LNCaP clone FGC (cell line): ENCODE results near the gene GSTP1.
"Not testable (repeated sequence)": the region's sequence is repeated elsewhere in the genome, so short reads cannot be mapped to it uniquely, and the experiment has no call there.

Source experiments
- DNase-seq: peaks from one replicate; pipeline ENCODE4 v3.0.0-alpha.2; 2011; ENCODE audit warnings: low read depth
- H3K4me3 ChIP-seq: 2 replicates; pipeline ENCODE4 v1.5.1; 2011; ENCODE audit warnings: mild to moderate bottlenecking, low read depth, low read length, control low read depth
- TF ChIP-seq, protein P1 (sequence below): IDR thresholded peaks from 2 replicates; pipeline ENCODE4 v1.5.1; 2012; ENCODE audit warnings: mild to moderate bottlenecking; ENCODE audit not compliant: control insufficient read depth, insufficient read depth; ENCODE audit errors: extremely low read depth

Gene GSTP1

DNA sequence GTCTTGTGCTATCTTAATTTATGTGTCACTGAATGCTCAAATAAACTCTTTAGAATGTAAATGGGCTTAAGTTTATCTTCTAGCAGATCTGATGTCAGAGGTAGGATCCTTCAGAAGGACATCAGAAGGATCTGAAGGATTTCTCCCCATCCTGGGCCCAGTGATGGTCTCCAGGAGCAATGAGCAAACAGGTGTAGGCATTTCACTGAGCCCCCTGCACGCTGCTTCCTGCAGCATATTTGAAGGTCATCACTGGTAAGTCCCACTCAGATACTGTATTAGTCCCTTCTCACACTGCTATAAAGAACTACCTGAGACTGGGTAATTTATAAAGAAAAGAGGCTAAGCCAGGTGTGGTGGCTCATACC lies 4.5 kb downstream of the GSTP1 start:
- no peak for DNase-seq
- TF ChIP-seq, protein P1, sequence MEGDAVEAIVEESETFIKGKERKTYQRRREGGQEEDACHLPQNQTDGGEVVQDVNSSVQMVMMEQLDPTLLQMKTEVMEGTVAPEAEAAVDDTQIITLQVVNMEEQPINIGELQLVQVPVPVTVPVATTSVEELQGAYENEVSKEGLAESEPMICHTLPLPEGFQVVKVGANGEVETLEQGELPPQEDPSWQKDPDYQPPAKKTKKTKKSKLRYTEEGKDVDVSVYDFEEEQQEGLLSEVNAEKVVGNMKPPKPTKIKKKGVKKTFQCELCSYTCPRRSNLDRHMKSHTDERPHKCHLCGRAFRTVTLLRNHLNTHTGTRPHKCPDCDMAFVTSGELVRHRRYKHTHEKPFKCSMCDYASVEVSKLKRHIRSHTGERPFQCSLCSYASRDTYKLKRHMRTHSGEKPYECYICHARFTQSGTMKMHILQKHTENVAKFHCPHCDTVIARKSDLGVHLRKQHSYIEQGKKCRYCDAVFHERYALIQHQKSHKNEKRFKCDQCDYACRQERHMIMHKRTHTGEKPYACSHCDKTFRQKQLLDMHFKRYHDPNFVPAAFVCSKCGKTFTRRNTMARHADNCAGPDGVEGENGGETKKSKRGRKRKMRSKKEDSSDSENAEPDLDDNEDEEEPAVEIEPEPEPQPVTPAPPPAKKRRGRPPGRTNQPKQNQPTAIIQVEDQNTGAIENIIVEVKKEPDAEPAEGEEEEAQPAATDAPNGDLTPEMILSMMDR, result no peak
- no peak overlapping the region for H3K4me3 ChIP-seq

DNA sequence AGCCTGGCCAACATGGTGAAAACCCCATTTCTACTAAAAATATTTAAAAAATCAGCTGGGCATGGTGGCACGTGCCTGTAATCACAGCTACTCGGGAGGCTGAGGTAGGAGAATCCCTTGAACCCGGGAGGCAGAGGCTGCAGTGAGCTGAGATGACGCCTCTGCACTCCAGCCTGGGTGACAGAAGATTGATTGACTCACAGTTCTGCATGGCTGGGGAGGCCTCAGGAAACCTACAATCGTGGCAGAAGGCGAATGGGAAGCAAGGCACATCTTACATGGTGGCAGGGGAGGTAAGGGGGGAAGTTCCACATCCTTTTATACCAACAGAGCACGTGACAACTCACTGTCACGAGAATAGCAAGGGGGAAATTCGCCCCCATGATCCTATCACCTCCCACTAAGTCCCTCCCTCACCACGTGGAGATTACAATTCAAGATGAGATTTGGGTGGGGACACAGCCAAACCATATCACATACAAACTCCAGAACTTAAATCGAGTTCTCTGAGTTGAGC lies 5.3 kb downstream of the GSTP1 start:
- DNase-seq, H3K4me3 ChIP-seq: not testable (repeated sequence)

DNA sequence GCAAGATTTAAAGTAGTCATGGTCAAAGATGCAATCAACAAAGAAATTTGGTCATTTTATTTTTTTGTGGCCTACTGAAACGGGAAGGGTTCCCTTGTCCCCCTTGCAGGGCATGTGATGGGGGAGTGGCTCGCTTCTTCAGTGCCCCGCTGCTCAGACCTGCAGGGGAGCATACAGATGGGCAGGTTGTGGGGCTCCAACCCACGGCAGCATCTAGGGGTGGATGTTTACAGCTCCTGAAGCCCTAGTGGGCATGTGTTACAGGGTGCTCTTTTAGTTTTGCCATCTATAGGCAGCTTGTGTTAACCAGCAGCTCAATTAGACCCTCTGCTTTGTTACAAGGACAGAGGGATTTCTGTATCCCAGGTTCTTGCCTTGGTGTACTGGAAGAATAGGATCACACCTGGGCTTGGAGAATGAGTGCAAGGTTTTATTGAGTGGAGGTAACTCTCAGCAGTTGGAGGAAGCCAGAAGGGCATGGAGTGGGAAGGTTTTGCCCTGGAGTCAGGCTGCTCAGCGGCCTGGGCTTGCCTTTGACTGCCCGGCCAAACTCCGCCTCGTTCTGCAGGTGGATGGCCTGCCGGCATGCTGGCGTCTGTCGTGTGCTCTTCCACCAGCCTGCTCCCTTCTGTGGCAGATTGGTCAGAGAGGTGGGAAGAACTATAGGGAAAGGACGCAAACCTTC lies 9.4 kb downstream of the GSTP1 start:
- TF ChIP-seq, protein P1, result no peak
- DNase-seq, result no peak
- no peak overlapping the region for H3K4me3 ChIP-seq

DNA sequence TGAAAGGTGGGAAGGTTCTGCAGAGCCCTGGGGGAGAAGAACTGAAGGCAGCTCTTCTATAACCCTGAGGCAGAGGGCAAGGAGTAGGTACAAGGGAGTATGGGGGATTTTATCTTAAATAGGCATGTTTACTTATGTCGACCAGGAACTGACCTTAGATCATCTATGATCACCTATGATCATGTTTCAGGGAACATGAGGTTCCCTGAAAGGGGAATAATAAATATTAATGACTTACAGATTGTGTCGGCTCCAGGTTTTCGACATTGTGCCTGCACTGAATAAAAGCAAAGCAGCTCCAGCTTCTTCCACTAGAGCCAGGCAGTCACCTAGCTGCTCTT lies 9.9 kb downstream of the GSTP1 start:
- no peak for DNase-seq
- H3K4me3 ChIP-seq, result no peak overlapping the region
- TF ChIP-seq, protein P1, result no peak

DNA sequence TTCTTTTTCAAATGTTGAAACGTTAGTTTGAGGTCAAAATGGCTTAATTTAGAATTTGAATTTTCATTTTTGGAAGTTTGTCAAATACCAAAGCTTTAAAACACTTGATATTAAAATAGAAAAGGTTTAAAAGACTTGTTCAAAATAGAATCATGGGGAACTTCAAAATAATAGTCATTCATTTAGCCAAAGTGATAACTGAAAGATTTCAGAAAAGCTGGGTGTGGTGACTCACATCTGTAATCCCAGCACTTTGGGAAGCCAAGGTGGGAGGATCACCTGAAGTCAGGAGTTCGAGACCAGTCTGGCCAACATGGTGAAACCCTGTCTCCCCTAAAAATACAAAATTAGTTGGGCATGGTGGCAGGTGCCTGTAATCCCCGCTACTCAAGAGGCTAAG lies 10.9 kb downstream of the GSTP1 start:
- no peak overlapping the region for H3K4me3 ChIP-seq
- DNase-seq, result no peak
- TF ChIP-seq, protein P1, result no peak

DNA sequence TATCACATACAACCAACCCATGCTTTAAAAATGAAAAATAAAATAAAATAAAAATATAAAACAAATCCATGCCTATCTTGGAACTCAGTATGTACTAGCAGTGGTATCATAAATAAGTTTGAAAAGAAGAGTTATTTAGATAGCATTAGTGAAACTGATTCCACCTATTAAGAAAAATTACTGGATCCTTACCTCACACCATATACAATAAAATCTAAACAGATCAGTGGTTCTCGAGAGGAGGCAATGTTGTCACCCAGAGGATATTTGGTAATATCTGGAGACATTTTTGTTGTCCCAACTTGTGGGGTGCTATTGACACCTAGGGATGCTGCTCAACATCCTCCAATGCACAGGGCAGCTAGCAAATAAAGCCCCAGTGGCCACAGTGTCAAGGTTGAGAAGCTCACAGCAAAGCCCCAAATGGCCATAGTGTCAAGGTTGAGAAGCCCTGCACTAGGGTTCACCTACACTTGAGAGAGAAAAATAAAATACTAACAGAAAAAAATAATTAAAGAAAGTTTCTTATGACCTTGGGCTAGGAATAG lies 13.2 kb downstream of the GSTP1 start:
- H3K4me3 ChIP-seq, result no peak overlapping the region
- TF ChIP-seq, protein P1, result no peak
- no peak for DNase-seq

DNA sequence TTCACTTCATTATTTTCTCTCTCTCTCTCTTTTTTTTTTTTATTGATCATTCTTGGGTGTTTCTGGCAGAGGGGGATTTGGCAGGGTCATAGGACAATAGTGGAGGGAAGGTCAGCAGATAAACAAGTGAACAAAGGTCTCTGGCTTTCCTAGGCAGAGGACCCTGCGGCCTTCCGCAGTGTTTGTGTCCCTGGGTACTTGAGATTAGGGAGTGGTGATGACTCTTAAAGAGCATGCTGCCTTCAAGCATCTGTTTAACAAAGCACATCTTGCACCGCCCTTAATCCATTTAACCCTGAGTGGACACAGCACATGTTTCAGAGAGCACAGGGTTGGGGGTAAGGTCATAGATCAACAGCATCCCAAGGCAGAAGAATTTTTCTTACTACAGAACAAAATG lies 13.8 kb downstream of the GSTP1 start:
- H3K4me3 ChIP-seq, DNase-seq: not testable (repeated sequence)

DNA sequence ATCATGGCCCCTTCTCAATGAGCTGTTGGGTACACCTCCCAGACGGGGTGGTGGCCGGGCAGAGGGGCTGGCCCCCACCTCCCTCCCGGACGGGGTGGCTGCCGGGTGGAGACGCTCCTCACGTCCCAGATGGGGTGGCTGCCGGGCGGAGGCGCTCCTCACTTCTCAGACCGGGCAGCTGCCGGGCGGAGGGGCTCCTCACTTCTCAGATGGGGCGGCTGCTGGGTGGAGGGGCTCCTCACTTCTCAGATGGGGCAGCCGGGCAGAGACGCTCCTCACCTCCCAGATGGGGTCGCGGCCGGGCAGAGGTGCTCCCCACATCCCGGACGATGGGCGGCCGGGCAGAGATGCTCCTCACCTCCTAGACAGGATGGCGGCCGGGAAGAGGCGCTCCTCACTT lies 14.4 kb downstream of the GSTP1 start:
- not testable (repeated sequence) for H3K4me3 ChIP-seq, DNase-seq

DNA sequence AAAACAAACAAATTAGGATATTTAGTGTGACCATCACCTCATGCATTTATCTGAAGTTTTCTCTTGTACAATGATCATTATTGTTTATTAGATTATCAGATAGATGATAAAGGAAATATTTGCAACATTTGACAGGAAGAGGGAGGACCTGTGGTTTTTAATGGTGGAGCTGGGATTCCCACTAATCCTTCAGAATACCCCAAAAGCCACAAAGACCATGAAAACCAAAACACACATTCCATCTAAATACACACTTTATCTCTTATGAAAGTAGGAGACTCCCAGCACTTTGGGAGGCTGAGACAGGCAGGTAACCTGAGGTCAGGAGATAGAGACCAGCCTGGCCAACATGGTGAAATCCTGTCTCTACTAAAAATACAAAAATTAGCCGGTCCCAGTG lies 15.5 kb downstream of the GSTP1 start:
- no peak for DNase-seq
- H3K4me3 ChIP-seq, result no peak overlapping the region
- TF ChIP-seq, protein P1, result no peak
